Measurements from ENCODE around the gene BAHD1. TPM values are rescaled to one million over a fixed set of nuclear protein-coding genes. Genes with fewer than 3 reads are reported as not detected.

The BAHD1 gene
- total RNA-seq, 1 donor from 2014 or later: 16.2 TPM

DNA sequence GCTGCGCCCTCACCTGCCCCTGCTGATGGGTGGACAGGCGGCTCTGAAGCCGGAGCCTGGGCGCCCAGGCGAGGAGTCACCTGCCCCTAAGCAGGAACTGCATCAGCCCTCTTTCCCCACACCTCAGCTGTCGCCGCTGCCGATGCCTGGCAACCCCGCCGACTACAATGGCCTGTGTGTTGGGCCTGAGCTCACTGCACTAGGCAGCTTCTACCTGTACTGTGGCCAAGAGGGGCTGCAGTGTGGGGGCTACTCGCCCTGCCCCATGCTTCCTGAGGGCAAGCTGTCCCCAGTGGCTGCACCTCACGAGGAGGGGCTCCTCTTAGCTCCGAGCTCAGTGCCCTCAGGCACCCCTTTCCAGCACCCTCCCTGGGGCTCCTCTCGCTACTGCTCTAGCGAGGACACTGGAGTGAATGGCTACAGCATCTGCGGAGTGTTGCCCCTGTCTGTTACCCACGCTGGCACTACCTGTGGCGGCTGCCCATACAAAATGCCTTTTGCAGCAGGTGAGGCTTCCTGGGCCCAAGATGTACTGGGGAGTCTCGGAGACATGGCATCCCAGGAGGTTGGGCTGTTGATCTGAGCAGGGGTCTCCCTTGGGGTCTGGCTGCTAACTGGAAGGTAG is 18.8 kb downstream of the BAHD1 start:
- intact Hi-C loops (cut with DNase I): no loop called here
- no peak for DNase-seq
- no peak for ATAC-seq (ENCODE audit: poor library complexity)

DNA sequence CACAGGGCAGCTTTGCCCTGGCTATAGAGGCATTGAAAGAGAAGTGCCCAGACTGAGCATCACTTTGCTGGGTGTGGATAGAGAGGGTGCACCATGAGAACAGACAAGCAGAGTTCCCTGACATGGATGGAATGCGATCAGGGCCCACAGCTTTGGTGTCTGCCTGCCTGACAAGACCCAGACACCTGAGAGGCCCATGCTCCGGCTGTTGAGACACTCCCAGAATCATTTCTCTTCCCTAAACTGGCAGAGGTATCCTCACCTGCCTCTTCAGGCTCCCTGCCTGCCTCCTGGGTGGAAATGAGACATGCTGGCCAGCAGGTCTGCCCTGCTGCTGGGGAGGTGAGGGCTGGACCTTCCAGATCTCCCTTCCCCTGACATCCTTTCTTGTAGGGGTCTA is 19.7 kb downstream of the BAHD1 start:
- no peak for DNase-seq
- ATAC-seq (ENCODE audit: poor library complexity): no peak
- intact Hi-C loops (cut with DNase I): no loop called here

DNA sequence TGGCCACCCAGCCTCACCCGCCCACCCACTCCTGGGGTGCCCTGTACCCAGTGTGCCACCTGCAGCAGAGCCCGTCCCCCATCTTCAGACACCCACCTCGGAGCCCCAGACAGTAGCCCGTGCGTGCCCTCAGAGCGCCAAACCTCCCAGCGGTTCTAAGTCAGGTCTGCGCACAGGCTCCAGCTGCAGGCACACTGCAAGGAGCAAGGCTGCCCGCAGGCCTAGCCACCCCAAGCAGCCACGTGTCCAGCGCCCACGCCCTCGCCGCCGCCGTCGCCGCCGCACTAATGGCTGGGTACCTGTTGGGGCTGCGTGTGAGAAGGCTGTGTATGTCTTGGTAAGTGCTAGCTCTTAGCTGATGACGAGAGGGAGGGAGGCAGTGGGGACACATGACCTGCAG is 21.2 kb downstream of the BAHD1 start:
- ATAC-seq (ENCODE audit: poor library complexity): no peak
- DNase-seq: no peak
- intact Hi-C loops (cut with DNase I): no loop called here

DNA sequence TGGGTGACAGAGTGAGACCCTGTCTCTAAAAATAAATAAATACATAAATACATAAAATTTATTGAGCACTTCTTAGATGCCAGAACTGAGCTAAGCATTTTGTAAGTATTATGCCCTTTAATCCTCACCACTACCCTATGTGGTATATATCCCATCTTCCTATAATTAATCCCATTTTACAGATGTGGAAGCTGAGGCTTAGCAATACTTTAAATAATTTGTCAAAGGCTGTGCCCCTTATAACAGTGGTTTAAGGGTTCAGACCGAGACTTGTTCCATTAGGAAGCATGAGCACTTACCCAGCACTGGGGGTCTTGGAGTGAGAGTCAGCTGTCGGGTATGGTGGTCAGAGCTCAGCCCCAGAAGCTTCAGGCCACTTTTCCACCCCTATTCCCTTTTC is 22.5 kb downstream of the BAHD1 start:
- no peak for ATAC-seq (ENCODE audit: poor library complexity)
- DNase-seq: no peak
- intact Hi-C loops (cut with DNase I): no loop called here

DNA sequence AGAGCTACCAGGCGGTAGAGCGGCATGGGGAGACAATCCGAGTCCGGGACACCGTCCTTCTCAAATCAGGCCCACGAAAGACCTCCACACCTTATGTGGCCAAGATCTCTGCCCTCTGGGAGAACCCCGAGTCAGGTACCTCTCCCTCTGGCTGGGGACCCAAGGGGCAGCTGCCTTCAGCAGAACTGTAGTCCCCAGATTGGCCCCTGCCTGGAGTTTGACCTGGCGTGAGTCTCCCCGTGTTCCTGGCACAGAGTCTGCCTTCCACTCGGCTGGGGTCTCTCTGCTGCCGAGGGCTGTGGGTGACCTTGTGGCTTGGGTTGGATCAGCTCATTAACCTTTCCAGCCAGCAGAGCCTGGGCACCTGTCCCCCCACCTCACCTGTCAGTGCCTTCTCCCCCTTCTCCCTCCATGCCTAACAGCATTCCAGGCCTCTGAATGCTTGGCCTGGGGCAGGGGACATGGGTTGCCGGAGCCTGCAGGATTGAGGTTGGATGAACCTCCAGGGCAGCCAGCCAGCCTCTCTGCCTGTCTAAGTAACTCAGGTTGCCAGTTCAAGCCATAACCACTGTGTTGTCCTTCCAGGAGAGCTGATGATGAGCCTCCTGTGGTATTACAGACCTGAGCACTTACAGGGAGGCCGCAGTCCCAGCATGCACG is 23.3 kb downstream of the BAHD1 start:
- no peak for DNase-seq
- intact Hi-C loops (cut with DNase I): no loop called here
- ATAC-seq (ENCODE audit: poor library complexity): no peak

DNA sequence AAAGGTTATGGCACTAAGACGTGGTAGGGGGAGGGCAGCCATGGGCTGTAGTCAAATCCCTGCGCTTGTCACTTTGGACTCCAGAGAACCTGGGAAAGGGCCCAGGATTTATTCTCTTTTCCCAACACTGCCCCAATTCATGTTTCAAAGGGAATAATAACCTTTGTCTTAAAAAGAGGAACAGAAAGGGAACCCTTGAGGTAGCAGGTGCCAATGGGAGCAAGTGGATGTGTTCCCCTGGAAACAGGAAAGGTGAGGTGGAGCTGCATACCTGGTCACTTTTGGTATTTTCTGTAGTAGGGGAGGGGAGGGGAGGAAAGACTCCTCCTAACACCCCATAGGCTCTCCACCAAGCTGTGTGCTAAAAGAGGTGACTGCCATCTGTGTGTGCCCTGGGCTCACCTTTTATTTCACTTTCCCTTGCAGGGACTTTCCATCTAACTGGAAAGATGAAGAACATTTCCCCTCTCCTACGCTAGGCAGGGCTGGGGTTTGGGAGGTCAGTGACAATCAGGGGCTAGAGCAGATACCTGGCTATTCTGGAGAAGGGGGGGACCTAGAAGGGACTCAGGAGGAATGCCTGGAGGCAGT is 23.9 kb downstream of the BAHD1 start:
- intact Hi-C loops (cut with DNase I): no loop called here
- no peak for DNase-seq
- ATAC-seq (ENCODE audit: poor library complexity): no peak

DNA sequence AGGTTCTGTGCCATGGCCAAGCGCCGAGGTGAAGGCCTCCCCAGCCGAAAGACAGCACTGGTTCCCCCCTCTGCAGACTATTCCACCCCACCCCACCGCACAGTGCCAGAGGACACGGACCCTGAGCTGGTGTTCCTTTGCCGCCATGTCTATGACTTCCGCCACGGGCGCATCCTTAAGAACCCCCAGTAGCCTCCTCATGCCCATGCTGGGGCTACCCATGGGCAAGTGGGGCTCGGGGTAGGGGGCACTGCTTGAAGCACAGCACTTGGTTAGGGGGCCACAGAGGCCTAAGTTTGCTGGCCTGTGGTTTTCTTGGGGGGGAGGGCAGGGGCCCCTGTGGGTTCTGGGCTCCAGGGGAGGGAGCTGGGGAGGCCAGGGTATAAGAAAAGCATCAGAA is 25.2 kb downstream of the BAHD1 start:
- ATAC-seq (ENCODE audit: poor library complexity) (no peak), DNase-seq (no peak)
- intact Hi-C loops (cut with DNase I): no loop called here

DNA sequence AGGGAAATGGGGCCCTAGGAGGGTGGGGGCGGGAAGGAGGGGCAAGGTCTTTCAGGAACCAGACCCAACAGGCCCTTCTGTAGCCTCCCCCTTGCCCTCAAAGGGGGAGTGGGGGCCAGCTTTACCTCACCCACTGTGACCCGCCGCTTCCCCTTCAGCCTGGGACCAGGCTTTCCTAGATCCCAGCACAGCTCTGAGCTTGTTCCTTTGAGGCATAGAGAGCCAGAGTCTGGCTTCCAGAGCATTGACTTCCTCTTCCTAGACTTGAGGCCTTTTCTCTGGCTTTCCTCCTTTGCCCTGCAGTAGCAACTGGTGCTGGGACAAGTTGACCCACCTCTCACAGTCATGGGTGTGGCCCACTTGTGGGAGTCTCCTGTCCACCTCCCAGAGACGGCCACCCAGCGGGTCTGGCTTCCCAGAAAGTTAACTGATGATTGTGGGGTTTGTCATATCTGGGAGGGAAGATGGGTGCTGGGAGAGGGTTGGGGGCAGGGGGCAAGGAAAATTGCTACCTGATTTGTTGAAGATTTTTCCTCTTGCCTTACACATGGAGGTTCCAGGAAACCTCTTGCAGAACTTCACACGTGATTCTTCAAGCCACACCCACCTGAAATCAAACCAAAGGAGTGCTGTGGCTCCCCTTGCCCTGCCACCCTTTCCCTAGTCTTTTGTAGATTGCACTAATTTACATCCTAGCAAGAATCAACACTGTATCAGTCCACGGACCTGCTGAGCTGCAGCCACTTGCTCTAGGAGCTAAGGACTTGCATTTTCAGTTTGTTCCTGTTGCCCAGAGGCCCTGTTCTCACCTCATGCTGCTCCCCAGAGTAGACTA is 25.9 kb downstream of the BAHD1 start:
- ATAC-seq (ENCODE audit: poor library complexity) (no peak), DNase-seq (no peak)
- intact Hi-C loops (cut with DNase I): no loop called here

DNA sequence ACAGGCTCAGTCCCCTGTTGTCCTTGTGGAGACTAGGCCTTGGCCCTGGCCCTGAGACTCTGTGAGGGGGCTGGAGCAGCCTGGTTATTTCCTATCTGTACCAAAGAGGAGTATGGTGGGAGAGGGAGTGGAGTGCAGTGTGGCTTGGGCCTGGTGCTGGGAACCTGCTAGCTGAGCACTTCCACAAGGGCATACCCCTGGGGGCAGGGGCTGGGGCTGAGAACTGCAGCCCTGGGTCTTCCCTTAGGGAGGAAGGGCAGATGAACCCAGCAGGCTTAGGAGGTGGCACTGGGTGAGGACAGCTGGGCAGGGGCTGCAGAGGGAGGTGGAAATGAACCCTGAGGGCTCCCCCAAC is 26.5 kb downstream of the BAHD1 start:
- ATAC-seq (ENCODE audit: poor library complexity): no peak
- intact Hi-C loops (cut with DNase I): no loop called here
- no peak for DNase-seq

DNA sequence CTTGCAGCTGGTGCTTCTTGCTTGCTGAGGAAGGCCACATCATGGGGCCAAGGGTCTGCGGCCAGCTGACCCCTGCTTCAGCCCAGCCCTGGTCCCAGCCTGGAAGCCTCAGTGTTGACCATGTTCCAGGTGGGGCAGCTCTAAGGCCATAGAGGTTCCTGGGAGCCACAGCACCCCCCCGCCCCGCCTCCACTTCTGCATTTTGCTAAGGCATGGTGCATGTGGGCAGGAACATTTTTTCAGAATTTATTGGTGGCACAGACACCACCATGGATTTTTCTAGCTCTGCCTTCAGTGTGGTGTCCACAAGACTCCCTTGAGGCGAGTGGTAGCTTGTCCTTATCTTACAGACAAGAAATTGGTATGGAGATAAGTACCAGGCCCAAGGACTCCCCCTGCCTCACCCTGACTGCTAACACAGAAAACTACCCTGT is 28.2 kb downstream of the BAHD1 start:
- ATAC-seq (ENCODE audit: poor library complexity) (no peak), DNase-seq (no peak)
- intact Hi-C loops (cut with DNase I): no loop called here

DNA sequence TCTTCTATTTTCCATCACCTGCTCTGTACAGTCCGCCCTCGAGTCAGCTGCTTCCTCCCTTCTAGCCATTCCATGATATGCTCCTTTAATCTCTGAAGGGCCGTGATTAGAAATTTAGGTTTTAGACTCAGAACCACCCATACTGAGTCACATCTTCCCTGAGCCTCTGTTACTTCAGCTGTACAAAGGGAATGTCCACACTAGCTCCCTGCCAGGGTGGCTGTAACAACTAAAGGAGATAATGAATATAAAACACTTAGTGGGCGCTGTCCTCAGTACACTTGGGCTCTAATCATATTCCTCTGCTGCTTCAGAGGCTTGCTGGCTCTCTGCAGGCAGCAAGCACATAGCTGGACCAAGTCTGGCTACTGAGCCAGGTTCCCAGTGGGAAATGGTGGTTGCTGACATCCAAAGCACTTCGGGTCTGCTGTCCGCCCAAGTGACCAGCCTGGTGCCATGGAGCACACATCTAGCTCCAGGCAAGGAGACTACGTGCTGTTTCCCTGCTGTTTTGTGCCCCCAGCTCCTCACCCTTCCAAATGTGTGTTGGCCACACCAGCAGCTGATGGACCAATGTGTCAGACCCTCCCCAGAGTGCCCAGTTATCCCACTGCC is 29.1 kb downstream of the BAHD1 start:
- intact Hi-C loops (cut with DNase I): no loop called here
- DNase-seq: no peak
- peak; percentile 1 for ATAC-seq (ENCODE audit: poor library complexity)

DNA sequence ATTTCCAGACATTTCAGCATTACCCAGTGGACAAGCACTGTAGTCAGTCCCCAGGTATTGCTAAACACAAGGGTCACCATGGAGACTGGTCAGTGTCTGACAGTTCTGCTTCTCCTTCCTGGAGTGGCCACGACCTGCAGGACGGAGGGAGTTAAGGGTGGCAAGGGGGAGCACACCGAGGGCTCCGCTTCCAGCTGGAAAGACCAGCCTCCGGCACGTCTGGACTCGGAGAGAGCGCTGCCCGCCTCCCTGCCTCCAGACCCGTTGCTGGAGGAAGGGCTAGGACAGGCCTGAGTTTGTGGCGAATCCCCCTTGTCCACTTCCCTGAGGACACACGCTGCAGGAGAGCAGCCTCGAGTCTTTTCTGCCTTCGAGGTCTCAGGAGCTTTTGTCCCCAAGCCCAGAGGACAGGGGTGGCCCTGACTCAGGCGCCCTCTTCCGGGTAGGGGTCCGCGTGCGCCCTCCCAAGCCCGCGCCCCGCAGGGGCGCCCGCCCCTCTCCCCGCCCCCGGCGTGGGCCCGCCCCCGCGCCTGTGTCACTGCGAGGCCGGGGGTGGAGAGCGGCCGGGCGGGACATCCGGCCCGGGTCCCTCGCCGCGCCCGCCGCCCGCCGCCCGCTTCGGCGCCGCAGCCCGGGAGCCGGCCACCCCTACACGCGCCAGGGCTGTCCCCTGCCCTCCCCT is 29.8 kb downstream of the BAHD1 start, which contains the start of gene CHST14:
Gene CHST14, plus strand, starts transcription at position 562 of the 682 bp plus-strand sequence. CDS start 230 bp downstream, outside the sequence.
- intact Hi-C loops (cut with DNase I): no loop called here
- DNase-seq (peak; percentile 79), ATAC-seq (ENCODE audit: poor library complexity) (peak; percentile 93)

DNA sequence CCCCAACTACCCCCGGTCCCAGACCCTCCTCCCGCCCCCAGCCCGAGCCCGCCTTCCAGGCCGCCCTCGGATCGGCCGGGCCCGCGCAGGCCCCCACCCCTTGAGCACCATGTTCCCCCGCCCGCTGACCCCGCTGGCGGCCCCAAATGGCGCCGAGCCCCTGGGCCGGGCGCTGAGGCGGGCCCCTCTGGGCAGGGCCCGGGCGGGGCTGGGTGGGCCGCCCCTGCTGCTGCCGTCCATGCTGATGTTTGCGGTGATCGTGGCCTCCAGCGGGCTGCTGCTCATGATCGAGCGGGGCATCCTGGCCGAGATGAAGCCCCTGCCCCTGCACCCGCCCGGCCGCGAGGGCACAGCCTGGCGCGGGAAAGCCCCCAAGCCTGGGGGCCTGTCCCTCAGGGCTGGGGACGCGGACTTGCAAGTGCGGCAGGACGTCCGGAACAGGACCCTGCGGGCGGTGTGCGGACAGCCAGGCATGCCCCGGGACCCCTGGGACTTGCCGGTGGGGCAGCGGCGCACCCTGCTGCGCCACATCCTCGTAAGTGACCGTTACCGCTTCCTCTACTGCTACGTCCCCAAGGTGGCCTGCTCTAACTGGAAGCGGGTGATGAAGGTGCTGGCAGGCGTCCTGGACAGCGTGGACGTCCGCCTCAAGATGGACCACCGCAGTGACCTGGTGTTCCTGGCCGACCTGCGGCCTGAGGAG is 30.5 kb downstream of the BAHD1 start:
- ATAC-seq (ENCODE audit: poor library complexity) (peak; percentile 52), DNase-seq (peak; percentile 66)
- intact Hi-C loops (cut with DNase I): no loop called here

DNA sequence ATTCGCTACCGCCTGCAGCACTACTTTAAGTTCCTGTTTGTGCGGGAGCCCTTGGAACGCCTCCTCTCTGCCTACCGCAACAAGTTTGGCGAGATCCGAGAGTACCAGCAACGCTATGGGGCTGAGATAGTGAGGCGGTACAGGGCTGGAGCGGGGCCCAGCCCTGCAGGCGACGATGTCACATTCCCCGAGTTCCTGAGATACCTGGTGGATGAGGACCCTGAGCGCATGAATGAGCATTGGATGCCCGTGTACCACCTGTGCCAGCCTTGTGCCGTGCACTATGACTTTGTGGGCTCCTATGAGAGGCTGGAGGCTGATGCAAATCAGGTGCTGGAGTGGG is 31.0 kb downstream of the BAHD1 start:
- peak; percentile 42 for ATAC-seq (ENCODE audit: poor library complexity)
- DNase-seq: no peak
- intact Hi-C loops (cut with DNase I): no loop called here

DNA sequence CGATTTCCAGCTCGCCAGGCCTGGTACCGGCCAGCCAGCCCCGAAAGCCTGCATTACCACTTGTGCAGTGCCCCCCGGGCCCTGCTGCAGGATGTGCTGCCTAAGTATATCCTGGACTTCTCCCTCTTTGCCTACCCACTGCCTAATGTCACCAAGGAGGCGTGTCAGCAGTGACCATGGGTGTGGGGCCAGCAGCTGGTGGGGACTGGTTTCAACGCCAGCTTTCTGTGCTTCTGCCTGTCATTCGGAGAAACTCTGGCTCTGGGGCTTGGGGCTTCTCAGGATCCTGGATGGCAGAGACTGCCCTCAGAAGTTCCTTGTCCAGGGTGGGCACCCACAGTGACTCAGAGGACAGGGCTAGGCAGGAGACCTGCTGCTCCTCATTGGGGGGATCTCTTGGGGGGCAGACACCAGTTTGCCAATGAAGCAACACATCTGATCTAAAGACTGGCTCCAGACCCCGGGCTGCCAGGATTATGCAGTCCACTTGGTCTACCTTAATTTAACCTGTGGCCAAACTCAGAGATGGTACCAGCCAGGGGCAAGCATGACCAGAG is 31.5 kb downstream of the BAHD1 start:
- ATAC-seq (ENCODE audit: poor library complexity) (no peak), DNase-seq (no peak)
- intact Hi-C loops (cut with DNase I): no loop called here

DNA sequence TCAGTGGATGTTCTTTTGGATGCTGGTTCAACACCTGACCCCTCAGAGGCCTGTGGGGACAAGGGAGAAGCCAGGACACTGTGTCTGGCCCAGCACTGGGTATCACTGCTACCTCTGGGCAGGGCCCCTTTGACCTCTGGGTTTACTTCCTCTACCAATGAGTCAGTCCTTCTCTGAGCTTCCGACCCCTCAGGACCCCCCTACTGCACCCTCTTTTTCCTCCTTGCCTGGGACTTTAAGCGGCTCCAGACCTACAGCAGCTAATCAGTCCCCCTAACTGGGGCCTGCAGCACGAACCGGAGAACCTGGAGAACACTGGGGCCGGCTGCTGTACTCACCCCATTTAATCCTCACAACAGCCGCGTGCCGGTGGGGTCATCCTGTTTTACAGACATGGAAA is 33.8 kb downstream of the BAHD1 start:
- no peak for ATAC-seq (ENCODE audit: poor library complexity)
- intact Hi-C loops (cut with DNase I): no loop called here
- no peak for DNase-seq

DNA sequence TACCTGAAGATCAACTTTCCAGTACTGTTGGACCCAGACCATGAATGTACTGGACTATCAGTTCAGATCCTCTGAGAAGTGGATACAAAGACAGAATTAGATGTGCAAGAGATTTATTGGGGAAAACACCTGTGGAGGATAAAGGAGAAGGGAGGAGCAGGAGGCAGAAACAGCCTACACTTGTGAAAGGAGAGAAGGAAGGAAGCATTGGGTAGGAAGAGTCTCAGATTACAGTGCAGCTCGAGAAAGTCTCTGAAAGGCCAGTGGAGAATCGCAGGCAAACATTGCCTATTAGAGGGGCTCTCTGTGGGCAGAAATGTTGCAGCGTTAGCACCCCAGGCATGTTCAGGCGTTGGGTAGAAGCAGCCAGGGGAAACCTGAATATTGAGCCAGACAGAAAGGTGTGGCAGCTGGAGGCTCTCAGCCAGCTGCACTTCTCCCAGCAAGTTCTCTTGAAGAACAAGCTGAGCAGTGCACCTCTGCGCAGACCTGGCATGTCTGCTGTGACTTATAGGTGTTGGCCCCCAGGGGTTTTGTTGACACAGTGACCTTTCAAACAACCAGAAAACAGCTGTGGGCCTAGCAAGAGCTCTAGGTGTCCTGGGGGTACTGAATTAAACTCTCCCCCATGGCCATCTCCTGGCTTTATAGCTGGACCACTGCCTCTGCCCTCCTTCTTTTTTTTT is 37.0 kb downstream of the BAHD1 start:
- DNase-seq: no peak
- no peak for ATAC-seq (ENCODE audit: poor library complexity)
- intact Hi-C loops (cut with DNase I): no loop called here

All from Right ventricle myocardium superior (tissue), 1 donor.